Medulla oblongata (tissue), 1 donor: ENCODE measurements around the gene HRH2.
A peak's percentile ranks its signal among the peaks of the same experiment; 100 is the strongest.

Source experiments
- DNase-seq: peaks from one replicate; pipeline ENCODE4 v3.0.0-alpha.2; 2015; ENCODE audit errors: extremely low spot score

The HRH2 gene

DNA sequence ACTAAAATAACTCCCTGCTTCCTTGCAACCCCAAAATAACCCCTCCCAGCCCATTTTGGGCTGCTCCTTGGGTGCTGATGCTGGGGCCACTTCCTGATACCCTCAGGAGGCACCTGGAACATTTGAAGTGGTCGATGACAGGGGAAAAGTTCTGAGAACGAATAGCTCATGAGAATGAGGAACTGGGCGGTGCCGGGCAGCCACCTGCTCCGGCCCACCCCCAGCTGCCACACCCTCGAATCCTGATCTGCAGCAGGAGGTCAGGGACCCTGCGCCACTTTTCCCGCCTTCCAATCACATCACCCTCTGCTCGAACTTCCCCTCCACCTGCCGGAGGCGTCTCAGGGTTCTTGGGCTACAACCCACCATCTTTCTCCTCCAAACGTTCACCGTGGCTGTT is 19.7 kb downstream of the HRH2 start:
- DNase-seq: no peak

DNA sequence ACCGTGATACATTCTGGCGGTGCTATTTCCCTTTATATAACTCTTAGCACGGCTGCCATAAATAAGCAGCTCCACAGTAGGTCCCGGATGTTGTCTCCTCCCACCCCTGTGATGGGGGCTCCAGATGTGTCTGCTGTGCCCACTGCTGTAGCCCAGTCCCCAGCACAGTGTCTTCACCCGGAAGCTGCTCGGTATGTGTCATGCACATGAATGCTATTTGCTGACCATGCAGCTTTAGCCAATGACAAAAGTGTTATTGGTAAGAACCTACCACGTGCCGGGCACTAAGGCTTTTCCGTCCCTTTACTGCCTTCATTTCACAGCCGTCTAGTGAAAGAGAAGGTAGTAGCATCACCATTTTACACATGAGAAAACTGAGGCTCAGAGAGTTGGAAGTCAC is 20.2 kb downstream of the HRH2 start:
- no peak for DNase-seq

DNA sequence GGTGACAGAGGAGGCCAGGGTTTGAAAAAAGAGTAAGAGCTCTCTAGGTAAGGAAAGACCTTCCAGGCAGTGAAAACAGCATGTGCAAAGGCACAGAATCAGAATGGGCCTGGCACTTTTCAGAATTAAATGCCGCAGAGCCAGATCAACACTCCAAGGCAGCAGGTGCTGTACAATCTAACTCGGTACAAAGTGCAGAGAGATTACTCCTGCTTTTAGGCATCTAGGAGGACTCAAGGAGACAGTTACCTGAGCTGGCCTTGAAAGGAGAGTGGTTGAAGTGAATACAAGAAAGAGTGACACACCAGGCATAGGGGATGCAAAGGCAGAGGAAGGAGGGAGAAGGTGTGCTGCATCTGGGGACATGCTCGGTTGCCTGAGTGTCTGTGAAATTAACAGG is 21.5 kb downstream of the HRH2 start:
- DNase-seq: no peak

DNA sequence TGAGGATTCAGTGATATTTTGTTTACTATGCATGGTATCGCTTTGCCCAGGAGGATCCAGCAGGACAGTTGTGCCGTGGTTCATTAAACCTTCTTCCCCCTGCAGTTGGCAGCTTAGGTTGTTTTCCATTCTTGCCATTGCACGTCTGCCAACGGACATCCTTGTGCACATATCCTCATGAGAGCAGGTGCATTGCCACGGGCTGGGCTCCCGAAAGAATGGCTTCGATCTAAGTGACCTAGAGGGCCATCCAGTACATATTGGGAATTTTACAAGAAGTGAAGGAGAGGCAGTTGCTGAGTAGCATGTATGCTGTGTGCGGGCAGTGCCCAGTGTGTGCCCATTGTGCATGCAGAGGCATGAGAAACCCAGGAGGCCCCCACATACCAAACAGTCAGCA is 22.1 kb downstream of the HRH2 start:
- DNase-seq: no peak

DNA sequence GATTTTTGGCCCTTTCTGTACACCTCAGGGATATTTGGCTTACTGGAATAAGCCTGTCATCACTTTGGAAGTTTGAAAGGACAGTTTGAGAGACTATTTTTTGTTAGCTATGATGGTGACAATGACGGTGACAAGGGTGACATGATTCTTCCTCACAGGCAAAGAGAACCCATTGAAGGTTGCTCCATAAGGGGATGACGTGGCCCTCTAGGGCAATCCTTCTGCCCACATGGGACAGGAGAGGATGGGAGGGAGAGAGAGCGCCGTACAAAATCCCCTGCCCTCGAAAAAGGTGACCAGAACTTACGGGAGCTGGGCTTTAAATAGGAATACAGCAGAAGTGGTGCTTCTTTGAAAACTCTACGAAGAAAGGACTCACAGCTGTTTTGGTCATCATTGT is 22.6 kb downstream of the HRH2 start:
- DNase-seq: no peak

DNA sequence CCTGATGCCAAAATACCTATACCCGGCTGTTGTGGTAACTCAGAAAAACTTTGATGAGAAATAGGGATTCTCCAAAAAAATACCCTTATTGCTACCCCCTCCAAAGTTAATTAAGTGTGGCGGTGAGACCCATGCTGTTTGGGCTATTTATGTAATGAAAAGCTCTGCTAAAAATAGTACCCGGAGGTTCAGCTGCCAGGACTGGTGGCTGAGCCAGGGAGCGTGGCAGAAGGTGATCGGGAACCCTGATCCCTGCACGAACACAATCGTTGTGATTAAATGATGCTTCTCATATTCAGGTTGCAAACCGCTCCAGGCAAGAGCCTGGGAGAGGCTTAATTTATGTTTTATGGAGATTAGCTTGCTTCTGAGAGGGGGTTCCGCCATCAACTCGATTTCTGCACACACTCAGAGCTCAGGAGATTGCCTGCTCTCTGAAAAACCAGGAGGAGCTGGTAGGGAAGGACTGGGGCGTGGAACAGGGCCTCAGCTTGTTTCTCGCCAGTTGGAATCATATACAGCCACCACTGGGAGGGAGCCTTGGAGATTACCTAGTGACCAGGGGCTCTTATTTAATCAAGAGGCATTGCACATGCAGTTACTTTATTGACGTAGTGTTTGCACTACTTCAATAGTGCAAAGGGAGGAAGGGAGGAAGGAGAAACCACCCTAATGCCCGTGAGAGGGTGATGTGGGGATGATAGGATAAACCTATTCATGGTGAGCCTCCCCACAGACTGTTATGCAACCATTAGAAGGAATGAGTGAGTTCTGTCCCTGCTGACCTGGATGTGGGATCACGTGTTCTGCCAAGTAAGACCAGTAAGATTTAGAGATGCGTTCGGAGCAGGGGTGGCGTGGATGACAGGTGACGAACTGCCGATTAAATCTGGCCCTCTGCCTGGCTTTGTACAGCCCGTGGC is 23.4 kb downstream of the HRH2 start:
- no peak for DNase-seq

DNA sequence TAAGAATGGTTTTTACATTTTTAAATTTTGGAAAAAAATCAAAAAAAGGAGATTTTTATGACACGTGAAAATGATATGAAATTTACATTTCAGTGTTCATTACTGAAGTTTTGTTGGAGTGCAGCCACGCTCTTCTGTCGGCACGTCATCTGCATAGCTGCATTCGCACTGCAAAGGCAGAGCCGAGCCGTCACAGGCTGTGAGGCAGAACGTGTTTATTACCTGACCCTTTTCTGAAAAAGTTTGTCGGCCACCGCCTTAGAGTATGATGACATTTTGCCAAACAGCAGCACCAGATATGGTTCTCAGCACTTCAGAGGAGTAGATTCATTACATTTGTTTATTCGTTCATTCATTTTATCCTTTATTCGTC is 24.1 kb downstream of the HRH2 start:
- no peak for DNase-seq

DNA sequence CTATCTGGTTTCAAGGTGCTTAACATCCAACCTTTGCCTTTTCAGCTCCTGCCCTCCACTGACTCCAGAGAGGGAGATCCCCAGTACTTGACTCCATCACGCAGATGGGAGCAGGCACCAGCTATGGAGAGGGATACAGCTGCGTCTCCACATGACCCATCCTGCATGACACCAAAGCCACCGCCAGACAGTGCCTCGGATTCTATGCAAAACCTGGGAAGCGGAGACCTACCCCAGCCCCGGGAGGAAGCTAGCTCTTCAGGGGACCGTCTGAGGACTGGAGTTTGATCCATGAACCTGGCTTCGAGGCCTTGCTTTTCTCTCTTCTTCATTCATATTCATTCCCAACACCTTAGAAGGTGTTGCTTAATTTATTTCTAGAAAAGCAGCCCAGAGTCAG is 24.8 kb downstream of the HRH2 start:
- no peak for DNase-seq

DNA sequence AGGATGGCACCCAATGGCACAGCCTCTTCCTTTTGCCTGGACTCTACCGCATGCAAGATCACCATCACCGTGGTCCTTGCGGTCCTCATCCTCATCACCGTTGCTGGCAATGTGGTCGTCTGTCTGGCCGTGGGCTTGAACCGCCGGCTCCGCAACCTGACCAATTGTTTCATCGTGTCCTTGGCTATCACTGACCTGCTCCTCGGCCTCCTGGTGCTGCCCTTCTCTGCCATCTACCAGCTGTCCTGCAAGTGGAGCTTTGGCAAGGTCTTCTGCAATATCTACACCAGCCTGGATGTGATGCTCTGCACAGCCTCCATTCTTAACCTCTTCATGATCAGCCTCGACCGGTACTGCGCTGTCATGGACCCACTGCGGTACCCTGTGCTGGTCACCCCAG is 25.4 kb downstream of the HRH2 start:
- no peak for DNase-seq

DNA sequence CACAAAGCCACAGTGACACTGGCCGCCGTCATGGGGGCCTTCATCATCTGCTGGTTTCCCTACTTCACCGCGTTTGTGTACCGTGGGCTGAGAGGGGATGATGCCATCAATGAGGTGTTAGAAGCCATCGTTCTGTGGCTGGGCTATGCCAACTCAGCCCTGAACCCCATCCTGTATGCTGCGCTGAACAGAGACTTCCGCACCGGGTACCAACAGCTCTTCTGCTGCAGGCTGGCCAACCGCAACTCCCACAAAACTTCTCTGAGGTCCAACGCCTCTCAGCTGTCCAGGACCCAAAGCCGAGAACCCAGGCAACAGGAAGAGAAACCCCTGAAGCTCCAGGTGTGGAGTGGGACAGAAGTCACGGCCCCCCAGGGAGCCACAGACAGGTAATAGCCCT is 26.1 kb downstream of the HRH2 start:
- DNase-seq: no peak

DNA sequence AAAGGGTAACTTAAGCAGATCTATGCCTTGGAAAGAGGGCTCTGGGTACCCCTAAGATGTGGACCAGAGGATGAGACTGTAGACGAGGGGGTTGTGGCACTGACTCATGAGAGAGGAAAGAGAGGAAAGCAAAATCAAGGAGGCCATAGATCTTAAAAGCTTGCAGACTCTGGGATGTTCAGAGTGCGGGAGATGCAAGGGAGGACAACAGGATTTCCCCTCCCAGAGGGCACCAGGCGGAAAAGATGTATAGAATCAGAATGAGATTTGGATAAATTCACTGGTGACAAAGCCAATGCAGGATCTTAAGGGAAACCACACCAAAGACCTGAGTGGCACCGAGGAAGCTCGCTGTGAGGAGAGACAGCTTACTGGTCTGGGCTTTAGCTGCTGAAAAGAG is 27.1 kb downstream of the HRH2 start:
- no peak for DNase-seq

DNA sequence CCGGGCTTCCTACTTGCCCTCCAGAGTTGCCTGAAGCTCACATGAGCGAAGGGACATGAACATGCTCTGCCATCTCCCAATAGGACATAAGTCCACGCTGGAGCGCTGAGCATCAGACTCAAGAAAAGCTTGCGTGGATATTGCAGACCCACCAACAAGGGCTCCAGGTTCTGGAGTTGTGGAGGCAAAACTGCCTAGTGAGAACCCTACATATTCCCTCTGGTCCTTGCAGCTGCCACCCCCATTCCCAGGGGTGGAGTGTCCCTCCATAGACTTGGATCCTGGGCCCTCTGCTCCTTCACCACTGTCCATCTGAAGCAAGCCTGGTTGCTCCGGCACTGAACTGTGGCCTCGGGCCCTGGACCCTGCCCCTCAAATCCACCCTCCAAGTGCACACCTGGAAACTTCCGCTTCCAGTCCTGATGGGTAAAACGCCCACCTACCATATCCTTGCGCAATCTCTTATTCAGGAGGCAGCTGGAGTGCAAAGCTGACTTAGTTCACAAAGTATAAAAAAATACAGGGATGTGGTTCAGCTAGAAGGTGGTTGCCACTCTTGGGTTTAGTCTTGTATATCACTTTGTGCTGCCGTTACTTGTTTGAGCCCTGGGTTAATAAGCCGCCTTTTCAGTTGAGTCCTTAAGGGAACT is 28.0 kb downstream of the HRH2 start:
- no peak for DNase-seq

DNA sequence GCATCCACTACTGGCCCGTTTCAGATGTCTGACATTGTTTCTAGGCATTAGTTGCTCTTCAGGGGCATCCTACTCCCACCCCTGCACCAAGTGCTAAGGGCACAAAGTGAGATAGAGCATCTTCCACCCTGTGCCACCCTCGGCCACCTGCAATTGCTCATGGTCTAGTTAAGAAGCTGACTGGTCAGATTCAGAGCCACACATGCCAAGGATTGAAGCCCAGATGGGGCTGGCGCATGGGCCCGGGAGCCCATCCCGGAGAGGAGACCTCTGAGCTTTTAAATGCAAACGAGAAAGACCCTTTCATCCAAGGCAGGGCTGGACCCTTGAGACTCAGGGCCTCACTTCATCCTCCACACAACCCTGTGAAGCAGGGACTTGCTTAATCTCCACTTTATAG is 28.5 kb downstream of the HRH2 start:
- no peak for DNase-seq

DNA sequence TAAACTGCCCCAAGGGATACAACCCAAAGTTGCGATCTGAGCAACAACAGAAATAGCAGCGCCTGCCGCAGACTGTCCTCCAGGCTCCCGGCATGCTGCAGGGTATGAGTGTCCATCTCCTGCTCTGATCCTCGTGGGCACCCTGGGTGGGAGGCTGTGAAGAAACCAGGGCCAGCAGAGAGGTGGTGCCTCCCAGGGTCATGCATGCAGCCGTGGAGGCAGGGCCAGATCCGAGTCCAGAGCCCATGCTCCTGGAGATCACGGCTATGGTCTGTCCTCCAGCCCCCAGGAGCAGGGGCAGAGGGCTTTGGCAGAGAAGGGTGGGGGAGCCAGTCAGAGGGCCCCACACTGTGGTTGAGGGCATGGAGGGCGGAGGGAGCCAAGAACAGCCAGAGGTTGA is 29.0 kb downstream of the HRH2 start:
- DNase-seq: no peak

DNA sequence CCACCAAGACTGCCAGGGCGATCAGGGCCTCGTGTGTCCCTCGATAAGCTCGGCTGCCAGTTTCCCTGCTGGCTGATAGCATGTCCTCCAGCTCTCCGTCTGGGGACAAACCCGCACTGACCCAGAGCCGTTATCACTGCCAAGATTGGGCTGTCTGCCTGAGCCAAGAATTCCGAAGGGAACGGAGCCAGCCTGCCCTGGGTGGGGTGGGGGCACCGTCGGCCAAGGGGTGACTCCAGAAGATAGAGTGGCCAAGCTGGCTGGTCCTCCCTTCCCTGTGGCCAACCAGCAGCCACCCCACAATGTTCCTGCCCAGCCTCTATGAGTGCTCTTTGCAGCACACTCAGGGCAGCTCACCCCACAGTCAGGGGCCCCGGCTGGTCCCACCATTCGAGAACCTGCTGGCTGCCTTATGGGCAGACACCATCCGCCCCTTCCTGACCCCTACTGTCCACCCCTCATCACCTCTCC is 29.4 kb downstream of the HRH2 start:
- no peak for DNase-seq

DNA sequence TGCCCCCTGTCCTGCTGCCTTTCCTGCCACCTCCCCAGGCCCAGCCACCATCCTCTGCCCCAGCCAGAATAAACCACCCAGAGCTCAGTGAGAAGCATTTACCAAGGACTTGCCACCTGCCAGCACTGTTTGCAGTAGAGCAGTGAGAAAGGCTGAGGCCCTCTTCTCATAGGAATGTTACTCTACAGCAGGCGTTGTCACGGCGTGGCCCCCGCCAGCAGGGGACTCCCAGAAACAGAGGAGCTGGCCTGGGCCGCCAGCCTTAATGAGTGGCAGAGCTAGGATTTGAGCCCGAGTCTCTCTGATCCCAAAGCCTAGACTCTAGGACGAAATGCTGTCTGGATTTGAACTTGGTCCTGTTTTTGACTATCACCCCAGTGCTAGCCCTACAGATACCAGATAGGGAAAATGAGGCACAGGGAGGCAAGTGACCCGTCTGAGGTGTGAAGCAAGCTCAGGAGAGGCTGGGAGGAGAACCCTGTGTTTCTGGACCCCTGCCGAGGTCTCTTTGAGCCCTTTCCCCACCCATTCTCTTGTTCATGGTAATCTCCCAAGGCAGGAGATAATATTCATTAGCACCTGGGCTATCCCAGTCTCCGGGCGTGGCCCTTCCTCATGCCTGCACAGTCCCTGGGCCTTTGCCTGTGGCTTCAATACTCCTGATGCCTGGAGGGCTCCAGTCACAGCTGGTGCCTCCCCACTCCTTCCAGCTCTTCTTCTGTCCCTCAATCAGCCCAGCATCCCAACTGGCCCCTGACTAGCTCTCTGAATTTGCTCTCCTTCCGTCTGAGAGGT is 30.7 kb downstream of the HRH2 start:
- no peak for DNase-seq

DNA sequence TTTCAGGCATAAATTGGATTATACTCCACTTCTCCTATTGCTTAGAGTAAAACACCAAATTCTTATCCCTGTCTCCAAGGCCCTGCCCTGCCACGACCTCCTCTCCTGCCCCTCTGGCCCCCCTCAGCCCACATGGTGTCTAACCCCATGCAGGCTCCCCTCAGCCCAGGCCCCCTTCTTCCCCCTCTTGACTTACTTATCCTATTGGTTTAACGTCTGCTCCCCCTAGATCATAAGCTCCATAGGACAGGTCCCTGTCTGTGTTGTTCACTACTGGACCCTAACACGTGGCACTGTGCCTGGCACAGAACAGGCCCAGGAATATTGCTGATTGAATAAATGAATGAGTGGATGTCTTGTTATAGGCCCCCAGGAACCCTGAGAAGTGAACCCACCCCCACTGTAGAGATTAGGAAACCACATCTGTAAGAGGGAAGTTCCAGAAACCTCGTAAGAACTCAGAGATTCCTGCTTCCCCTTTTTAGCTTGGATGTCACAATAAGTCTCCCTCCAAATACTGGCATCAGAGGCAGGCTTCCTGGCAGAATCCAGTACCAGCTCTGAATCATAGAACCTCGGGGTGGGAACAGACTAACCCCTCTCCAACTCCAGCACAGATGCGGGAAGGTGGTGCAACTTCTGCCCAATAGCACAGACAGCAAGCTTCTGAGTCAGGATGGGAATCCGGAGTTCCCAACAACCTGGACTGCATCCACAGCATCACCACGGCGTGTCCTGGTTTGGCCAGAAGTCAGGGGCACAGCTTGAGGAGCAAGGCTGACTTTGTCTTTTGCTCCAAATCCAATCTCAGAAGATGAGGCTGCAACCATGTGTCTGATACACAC is 31.5 kb downstream of the HRH2 start:
- DNase-seq: peak; percentile 66

DNA sequence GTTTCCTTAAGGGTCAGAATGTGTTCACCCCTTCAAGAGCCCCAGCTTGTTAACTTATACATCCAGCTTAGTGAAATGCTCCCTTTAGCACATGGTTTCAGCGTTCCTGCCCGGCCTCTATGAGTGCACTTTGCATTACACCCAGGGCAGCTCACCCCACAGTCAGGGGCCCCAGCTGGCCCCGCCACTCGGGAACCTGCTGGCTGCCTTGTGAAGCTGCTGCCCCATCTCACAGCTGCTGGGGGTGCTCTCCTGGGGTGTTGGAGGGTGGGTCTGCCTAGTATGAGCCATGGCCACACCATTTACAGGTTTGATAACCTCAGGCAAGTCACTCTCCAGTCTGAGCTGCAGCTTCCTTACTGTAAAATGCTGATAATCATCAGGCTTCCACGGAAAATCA is 32.2 kb downstream of the HRH2 start:
- DNase-seq: no peak

DNA sequence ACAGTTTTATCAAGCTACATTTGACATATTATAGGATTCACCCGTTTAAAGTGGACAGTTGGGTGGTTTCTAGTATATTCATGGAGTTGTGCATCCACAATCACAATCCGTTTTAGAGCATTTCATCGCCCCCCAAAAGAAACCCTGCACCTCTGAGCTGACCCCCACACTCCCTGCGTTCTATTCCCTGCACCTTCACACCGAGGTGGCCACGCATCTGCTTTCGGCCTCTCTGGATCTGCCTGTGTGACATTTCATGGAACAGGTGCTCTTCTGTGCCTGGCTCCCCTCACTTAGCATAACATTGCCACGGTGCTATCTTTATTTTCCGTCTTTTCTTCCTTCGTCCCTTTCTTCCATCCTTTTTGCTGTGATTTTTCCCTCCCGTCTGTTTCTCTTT is 32.7 kb downstream of the HRH2 start:
- no peak for DNase-seq

DNA sequence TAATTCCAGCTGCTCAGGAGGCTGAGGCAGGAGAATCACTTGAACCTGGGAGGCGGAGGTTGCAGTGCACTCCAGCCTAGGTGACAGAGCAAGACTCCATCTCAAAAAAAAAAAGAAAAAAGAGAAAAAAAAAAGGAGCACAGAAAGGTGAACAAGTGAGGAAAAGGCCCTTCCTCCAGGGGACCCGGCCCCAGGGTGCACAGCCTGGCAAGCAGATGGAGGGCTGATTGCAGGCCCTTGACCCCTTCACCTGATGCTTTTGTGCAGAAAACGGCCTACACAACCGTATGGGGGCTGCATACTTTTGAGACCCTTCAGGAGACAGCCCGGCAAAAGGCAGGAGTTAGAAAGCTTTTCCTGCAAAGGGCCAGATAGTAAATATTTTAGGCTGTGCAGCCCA is 33.9 kb downstream of the HRH2 start:
- DNase-seq: no peak

DNA sequence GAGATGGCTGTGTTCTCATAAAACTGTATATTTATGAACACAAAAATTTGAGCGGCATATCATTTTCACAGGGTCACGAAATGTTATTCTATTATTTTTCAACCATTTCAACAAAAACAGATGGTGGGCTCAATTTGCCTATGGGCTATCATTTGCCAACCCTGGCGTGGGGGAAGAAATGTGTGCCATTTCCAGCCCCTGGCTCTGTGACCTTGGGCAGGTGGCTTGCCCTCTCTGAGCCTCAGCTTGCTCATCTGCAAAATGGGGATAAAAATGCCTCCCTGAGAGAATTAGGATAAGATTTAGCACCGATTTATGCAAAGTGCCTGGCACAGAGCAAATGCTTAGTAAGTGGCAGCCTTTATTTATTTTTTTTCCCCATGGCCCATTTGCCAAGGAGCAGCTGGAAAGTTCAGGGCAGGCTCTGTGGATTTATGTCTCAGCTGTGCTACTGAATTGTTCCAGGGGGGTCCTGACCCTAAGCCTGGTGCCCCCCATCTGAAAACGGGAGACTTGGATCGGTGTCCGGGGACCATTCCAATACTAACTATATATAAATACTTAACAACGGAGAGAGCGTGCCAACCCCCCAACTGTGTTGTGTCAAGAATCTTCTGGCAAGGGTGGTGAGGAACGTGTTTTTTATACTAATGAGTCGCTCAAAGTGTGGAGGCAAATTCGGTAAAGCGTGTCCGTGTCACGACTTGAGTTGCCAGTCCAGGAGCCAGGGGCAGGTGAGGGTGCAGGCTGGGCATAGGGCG is 34.5 kb downstream of the HRH2 start:
- DNase-seq: no peak
